ENCODE measurements around the gene DGLUCY.
"Not testable (repeated sequence)": the region's sequence is repeated elsewhere in the genome, so short reads cannot be mapped to it uniquely, and the experiment has no call there.

DGLUCY gene

DNA sequence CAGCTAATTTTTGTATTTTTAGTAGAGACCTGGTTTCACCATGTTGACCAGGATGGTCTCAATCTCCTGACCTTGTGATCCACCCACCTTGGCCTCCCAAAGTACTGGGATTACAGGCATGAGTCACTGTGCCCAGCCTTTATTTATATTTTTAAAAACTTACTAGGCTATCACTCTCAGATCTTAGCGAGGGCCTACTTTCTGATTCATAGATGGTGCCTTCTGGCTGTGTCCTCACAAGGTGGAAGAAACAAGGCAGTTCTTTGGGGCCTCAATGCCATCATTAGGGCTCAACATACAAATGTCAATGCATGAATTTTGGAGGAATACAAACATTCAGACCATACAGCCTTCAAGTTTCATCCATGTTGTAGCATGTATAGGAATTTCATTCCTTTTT is 2.4 kb upstream of the DGLUCY start:
- no peak for DNase-seq

DNA sequence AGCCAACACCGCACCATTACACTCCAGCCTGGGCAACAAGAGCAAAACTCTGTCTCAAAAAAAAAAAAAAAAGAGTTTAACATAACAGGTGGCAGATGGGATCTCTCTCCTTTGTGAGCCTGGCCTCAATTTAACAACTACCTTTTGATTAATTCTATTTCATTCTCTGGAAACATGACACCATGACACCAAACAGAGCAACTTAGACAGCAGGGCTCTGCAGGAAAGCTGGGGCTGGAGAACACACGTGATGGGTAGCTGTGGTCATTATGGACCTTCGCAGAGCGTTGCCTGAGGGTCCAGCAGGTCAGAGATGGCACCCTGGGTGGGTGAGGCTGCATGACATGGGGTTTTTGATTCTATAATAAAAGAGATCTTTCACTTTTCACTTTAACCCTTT is 1.7 kb upstream of the DGLUCY start:
- DNase-seq, result peak; percentile 87

DNA sequence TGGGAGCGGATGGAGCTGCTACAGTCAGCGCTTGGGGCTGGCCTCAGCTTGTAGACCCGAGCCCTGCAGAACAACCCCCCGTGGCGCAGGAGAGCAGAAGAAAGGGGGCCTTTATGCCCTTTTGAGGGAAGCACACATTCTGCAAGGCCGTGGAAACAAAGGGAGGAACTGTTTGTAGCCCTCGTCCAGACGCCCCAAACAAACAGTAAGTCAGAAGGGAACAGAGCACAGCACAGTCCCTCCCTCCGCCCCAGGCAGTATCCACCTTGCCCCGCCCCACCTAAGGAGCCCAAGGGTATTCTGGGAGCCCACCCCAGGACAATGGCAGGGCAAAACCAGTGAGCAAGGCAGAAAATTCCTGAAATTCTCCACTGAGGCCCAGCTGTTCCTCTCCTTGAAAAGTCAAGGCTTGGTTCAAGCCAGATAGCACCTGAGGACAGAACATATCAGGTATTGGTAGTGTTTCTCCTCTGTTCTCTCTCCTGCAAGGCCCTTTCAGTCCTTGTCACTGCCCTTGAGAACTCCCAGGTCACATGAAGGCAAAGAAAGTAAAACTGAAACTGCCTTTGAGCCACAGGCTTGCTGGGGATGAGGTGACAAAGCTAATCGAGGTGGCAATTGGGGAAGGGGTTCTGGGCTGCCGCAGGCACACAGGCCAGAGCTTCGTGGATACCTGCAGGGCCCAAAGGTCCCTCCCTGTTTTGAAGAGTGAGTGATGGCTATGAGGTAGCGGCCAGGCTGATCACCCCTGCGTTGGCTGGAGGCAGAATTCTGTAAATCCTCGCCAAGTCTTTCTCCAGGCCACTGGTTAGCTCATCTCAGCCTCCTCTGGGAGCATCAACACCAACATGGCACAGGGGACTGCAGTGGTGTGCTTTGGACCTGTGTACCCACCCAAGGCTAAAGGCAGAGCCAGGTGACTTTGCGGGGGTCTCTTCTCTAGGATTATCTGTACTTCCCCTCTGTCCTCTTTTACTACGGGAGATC is 499 bp downstream of the DGLUCY start:
- DNase-seq, result peak; percentile 88

DNA sequence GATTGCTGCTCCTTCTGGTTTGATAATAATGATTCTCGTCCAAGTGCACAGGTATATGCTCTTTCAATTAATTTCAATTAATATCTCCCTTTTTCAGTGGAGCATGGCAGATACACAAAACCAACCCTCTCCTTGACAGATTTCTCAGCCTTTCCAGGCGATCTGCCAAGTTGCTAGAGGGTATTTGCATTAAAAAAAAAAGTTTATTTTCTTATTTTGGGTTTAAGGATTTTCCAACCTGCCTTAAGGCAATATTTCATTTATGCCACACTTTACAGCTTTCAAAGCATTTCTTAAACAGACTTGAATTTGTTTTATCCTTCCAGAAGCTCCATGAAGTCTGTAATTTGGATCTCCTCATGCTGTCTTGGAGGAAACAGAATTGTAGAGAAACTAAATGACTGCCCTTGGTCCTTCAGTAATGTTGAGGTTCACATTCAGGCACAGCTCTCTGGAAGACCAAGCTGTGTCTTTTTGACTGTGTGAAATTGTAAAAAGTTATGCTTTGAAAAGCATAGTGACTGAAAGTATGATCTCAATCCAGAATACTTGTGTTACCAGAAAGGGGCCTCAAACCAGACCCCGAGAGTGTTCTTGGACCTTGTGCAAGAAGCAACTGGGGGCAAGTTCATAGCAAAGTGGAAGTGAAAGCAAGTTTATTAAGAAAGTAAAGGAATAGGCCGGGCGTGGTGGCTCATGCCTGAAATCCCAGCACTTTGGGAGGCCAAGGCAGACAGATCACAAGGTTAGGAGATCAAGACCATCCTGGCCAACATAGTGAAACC is 2.3 kb downstream of the DGLUCY start:
- DNase-seq, result no peak

DNA sequence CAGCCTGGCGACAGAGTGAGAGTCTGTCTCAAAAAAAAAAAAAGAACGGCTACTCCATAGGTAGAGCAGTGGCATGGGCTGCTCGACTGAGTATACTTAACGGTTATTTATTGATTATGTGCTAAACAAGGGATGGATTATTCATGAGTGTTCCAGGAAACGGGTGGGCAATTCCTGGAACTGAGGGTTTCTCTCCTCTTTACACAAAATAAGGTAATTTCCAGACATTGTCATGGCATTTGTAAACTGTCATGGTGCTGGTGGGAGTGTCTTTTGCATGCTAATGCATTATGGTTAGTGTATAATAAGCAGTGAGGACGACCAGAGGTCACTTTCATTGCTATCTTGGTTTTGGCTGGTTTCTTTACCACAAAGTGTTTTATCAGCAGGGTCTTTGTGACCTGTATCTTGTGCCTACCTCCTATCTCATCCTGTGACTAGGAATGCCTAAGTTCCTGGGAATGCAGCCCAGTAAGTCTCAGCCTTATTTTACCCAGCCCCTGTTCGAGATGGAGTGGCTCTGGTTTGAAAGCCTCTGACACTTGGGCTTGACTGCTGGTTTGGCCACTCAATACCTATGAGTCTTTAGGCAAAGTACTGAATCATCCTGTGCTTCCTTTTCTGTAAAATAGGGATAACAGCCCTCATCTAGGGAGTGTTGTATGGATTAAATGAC is 3.2 kb downstream of the DGLUCY start:
- DNase-seq, result no peak

DNA sequence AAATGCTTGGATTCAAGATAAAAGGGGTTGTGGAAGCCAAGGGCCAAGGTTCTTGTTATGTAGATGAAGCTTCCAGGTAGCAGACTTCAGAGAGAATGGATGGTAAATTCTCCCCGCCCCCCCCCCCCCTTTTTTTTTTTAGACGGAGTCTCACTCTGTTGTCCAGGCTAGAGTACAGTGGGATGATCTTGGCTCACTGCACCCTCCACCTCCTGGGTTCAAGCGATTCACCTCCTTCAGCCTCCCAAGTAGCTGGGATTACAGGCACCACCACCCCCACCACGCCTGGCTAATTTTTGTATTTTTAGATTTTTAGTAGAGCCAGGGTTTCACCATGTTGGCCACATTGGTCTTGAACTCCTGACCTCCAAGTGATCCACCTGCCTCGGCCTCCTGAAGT is 4.1 kb downstream of the DGLUCY start:
- DNase-seq, result no peak

DNA sequence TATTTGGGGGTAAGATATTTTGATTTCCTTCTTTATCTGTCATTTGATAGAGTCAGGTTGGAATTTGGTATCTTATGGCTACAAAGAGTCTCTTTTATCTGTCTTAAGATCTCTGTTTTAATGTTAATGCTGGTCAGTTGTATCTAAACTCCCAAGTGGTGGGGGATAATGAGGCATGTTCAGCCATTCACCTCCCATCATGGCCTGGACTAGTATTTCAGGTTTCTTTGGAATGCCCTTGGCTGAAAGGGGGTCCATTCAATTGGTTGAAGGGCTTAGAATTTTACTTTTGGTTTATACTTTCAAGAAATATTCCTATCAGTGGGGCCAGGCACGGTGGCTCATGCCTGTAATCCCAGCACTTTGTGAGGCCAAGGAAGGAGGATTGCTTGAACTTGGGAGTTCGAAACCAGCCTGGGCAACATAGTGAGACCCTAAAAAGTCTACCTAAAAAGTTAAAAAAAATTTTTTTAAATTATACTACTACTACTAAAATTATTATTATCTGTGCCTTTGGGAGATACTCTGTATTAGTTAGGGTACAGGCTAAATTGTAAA is 4.7 kb downstream of the DGLUCY start:
- no peak for DNase-seq

DNA sequence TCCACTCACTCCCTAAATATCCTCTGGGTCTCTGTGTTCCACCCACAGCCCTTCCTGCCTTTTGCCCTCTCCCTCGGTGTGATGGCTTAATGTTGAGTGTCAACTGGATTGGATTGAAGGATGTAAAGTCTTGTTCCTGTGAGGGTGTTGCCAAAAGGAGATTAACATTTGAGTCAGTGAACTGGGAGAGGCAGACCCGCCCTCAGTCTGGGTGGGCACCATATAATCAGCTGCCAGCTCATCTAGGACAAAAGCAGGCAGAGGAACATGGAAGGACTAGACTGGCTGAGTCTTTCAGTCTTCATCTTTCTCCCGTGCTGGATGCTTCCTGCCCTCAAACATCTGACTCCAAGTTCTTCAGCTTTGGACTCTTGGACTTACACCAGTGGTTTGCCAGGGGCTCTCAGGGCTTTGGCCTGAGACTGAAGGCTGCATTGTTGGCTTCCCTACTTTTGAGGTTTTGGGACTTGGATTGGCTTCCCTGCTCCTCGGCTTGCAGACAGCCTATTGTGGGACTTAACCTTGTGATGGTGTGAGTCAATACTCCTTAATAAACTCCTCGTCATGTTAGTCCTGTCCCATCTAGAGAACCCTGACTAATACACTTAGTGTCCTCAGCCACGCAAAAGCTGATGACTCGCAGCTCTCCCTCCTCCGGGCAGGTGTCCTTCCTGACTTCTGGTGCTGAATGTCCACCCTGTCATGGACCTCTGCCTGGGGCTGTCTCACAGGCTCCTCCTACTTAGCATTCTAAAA is 5.9 kb downstream of the DGLUCY start:
- DNase-seq, result no peak

DNA sequence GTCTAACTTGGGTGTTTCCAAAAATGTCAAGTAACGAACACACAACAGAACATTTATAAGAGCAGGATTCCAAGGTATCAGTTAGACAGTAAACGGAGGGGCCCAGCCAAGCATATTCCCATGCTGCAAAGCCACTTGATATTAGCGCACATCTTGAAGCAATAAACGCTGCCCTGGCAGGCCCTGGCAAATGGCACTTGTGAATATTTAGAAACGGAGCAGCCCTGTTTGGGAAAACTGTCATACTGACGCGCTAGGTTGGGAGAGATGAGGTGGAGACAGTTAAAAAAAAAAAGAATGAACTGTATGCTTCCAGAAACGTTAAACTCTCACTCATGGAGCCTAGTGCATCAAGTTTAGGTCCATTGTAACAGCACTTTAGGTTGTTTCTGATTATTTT is 9.3 kb downstream of the DGLUCY start:
- DNase-seq, result no peak

DNA sequence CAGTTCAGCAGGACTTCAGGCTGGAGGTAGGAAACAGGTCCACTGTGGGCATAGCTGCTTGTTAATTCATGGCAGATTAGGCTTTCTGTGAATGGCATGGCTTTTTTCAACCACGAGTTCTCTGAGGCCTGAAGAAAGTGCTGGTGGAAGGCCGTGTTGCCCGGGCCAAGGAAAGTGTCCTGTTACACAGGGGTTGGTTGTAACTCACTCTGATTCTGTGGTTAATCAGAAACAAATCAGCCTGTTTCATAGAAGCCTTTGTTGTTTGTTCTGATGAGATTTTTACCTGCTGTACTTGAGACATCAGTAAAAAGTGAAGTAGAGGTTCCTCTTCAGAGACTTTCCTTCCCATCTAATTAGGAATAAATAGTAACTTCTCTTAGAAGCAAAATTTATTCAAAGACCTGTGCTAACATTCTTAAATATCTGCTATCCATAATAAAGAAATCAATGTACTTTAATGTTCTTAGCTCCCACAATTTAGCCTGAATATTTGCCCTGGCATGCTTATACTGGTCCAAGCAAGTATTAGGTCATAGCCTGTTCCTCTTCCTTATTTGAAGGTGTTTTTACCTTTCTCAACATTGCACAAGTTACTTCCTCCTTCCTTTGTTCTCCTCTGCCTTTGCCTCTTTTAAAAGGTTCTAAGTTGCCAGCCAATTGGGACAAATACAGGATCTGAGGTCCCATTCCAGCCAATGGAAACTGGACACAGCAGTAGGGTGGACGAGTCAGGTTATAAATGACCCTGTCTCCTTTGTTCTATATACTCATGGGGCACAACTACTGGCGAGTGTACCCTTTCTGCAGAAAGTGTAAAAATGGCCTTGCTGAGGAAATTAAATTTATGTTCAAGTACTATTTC is 10.8 kb downstream of the DGLUCY start:
- not testable (repeated sequence) for DNase-seq

DNA sequence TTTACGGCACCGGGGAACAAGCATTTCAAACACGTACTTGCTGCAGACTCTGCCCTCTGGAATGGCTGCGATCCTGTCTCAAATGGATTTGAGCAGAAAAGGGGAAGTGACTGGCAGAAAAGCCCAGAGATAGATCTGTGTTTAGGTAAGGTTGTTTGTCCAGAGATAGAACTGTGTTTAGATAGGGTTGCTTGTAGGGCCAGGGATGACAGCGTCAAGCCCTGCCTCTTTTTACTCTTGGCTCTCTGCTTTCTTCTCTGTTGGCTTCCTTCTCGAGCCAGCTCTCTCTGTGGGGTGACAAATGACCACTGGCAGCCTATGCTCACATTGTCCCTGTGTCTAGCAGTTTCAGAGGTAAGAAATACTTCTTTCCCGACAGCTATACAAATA is 11.4 kb downstream of the DGLUCY start:
- DNase-seq, result no peak

DNA sequence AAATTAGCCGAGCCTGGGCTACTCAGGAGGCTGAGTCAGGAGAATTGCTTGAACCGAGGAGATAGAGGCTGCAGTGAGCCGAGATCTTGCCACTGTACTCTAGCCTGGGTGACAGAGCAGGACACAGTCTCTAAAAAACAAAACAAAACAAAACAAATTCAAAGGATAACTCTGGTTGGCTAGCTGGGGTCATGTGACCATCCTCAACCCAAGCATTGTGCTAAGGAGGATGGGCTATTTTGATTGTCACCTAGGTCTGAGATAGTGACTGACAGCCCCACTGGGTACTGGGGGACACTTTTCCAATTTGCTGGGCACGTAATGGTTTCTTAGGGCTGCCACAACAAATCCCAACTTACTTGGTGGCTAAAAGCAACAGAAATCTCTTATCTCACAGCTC is 11.9 kb downstream of the DGLUCY start:
- DNase-seq, result no peak

DNA sequence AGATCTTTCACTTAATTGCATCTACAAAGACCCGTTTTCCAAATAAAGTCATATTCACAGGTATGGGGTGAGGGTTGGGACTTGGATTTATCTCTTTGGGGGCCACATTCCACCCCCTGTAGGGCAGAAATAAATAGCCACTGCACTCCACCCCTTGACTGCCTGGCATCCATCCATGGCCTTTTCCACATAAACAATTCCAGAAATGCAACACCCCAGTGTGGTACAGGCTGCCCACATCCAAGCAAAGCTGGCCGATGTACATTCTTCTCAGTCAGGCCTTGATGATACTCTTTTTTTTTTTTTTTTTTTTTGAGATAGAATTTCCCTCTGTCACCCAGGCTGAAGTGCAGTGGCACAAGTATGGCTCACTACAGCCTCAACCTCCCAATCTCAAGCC is 12.9 kb downstream of the DGLUCY start:
- DNase-seq, result no peak

DNA sequence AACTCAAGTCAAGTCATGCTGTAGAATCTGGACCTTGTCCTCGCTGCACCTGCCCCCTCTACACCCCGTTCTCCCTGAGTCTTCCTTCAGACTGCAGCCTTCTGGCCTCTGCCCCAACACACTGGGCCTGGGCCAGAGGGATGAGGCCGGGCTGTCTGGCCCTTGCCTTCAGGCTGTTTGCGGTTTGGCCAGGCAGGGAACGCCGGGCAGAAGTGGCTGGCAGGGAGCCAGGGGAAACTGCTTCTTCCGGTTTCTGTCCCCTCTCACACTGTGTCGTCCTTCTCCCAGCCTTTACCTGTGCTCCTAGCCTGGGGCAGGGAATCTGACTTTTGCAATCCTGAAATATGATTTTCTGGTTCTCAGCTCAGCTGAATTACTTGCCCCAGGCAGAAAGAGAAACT is 13.5 kb downstream of the DGLUCY start:
- DNase-seq, result peak; percentile 57

DNA sequence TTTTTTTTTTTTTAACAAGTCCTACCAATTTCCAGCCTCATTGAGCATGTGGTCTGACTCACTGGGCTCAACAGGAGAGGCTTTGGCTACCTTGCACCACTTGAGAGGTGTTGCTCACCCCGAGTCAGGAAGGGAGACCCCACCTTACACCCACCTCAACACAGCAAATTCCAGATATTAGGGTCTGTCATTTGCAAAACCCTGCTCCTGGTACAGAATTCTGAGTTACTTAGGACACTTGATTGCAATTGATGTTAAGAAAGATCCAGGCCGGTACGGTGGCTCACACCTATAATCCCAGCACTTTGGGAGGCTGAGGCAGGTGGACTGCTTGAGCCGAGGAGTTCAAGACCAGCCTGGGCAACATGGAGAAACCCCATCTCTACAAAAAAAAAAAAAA is 14.1 kb downstream of the DGLUCY start:
- DNase-seq, result no peak

DNA sequence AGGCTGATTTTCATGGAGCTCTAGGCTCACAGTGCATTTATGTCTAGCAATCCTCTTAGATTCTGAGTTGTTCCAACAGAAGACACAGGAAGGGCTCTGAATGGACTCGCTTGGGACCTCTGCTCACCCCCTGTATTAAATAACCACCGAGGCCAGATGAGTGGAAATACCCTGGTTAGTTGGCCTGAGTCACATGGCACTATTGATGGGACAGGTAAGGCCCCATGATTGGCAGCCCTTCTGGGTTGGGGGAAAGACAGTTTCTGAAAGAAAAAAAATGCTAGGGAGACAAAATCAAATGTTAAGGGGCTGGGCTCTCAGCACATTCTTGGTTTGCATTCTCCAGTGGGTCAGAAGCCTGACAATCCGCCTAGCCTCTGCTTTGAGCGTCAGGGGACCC is 14.8 kb downstream of the DGLUCY start:
- no peak for DNase-seq

DNA sequence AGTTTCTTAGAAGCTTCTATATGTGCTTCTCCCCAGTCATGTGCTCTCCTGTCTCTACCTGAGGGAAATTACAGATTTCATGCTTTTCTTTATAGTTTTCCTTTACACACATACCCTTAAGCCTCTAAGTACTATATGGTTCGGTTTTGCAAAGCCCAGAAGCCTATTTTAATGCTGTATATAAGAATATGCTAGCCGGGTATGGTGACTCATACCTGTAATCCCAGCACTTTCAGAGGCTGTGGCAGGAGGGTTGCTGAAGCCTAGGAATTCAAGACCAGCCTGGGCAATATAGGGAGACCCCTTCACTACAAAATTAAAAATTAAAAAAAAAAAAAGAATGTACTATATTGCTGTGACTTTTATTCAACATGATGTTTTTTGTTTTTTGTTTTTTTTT is 15.4 kb downstream of the DGLUCY start:
- no peak for DNase-seq

DNA sequence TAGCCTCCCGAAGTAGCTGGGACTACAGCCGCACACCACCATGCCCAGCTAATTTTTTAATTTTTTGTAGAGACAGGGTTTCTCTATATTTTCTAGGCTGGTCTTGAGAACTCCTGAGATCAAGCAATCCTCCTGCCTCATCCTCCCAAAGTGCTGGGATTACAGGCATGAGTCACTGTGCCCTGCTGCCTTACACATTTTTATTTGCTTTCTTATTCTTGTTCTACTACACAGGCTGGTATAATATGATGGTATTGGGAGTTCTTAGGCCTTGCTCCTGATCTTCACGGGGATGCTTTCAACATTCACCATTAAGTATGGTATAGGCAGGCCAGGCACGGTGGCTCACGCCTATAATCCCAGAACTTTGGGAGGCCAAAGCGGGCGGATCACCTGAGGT is 21.2 kb downstream of the DGLUCY start:
- no peak for DNase-seq

DNA sequence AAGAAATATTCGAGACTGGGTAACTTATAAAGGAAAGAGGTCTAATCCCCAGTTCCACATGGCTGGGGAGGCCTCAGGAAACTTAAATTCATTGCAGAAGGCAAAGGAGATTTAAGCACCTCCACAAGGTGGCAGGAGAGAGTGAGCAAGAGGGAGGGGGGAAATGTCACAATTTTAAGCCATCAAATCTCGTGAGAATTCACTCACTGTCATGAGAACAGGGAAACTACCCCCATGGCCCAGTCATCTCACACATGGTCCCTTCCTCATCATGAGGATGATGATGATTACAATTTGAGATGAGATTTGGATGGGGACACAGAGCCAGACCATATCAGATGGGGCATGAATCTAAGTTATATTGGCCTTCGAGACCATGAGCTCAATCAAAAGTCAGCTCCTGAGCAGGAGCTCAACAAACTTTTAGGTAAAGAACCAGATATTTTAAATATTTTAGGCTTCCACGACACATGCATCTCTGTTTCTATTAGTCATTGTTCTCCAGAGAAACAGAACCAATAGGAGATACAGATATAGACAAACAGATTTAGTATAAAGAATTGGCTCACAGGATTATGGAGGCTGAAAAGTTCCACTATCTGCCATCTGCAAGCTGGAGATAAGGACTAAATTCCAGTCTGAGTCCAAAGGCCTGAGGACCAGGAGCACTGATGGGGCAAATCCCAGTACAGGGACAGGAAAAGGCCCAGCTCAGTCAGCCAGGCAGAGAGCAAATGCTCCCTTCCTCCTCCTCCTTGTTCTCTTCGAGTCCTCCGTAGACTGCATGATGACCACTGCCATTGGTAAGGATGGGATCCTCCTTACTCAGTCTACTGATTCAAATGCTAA is 24.9 kb downstream of the DGLUCY start:
- DNase-seq, result peak; percentile 8

DNA sequence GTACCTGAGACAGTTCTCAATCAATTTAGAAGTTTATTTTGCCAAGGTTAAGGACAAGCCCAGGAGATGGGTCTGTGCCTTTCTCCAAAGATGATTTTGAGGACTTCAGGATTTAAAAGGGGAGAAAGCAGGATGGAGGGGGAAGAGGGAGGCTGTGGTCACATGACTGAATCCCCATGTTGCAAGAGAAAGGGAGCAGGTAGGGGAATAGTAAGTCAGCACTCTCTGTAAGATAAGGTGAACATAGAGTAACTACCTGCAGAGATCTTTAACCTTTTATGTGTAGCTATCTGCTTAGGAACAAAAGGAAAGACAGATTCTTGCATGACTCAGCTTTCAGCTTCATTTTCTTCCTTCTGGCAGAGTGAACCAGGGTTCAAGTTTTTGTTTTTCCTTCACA is 25.9 kb downstream of the DGLUCY start:
- no peak for DNase-seq
